HG03520 (cell line): Measurements from ENCODE around the gene PPM1H.
"Not testable (repeated sequence)": the region's sequence is repeated elsewhere in the genome, so short reads cannot be mapped to it uniquely, and the experiment has no call there.

ENCODE experiments used
- ATAC-seq: cut with Tn5 transposase; IDR thresholded peaks from one replicate; pipeline ENCODE4 v1.9.1; 2021; ENCODE audit warnings: mild to moderate bottlenecking, moderate library complexity; ENCODE audit not compliant: unreplicated experiment

PPM1H gene

DNA sequence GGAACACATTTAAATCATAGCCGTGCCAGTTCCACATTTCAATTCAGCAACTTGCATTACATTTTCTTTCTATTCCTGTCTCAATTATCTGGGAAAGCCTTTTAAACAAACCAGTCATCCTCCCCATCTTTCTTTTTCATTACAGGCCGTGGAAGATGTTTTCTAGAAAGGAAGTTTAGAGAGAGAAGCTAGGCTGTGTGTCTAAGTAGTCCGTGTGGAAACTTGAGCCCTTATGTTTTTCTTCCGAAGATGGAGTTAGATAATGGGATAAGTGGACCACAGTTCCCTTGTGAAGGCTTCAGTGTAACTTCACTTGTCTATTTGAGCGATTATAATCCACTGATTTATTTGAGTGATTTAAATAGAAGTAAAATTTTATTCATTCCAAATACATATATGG, 12.4 kb upstream of the PPM1H start:
- ATAC-seq, result no peak

- ATAC-seq, result no peak
Observed at GRCh38 chr12:62943779-62944395, 8.9 kb upstream of the PPM1H start.

- ATAC-seq, result not testable (repeated sequence)
Observed at GRCh38 chr12:62942316-62942715, 7.4 kb upstream of the PPM1H start.

- no peak for ATAC-seq
Observed at GRCh38 chr12:62934239-62934798, 631 bp downstream of the PPM1H start.

- ATAC-seq, result no peak
Observed at GRCh38 chr12:62933602-62934238, 1.2 kb downstream of the PPM1H start.

- no peak for ATAC-seq
Observed at GRCh38 chr12:62933220-62933601, 1.7 kb downstream of the PPM1H start.

GRCh38 chr12:62931477-62931876, 3.5 kb downstream of the PPM1H start:
- no peak for ATAC-seq

DNA sequence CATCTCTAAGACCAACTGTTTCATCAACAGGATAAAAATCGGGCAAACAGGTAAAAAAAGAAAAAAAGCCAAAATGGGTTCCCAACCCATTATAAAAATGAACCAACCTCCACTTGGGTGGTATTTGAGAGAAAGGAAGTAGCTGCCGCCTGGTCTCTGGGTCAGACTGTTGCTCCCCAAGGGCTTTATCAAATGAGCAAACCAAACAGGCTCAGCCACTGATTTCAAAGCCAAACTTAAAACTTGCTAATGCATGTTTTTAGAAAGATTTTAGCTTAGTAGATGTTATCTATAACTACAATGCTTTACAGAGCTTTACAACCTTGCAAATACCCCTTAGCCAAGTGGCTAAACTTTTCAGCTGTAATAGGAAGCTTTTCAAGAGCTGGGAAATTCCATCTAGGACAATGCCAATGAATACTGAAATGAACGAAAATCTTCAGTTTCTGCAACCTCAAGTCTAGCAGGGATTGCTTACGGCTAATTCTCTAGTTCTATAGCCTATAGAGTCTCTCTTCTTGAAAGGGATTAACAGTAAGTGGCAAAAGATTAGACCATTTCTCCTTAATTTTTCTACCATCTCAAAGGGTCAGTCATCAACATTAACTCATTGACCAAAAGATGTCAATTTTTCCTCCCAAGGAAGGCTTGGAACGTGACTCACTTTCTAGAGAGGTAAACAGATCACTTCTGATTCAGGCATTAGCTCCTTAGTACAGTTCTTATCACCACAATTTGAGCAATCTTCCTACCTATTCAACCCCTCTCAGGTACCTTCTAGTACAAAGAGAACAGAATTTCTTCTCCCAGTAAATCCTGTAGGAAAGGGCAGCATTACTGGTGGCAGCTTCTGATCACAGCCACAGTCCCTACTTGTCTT, 4.2 kb downstream of the PPM1H start:
- ATAC-seq, result no peak

DNA sequence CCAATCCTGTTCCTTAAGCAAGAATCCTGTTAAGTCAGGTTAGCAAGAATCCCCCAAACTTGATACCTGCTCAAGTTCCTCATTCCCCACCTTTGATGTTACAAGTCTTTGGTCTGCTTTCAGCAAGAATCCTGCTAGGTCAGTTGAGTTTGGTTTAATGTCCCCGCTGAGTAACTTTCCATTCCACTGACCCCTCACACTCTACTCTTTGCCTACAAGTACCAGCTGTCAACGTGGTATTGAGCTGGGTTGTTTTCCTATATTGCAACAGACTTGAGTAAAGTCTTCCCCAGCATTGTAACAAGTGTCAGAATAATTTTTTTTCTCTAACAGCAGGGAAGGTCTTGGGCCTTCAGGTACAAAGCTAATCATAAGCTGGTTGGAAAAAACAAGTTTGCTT, 6.3 kb downstream of the PPM1H start:
- no peak for ATAC-seq

GRCh38 chr12:62925680-62926079, 9.3 kb downstream of the PPM1H start:
- no peak for ATAC-seq

DNA sequence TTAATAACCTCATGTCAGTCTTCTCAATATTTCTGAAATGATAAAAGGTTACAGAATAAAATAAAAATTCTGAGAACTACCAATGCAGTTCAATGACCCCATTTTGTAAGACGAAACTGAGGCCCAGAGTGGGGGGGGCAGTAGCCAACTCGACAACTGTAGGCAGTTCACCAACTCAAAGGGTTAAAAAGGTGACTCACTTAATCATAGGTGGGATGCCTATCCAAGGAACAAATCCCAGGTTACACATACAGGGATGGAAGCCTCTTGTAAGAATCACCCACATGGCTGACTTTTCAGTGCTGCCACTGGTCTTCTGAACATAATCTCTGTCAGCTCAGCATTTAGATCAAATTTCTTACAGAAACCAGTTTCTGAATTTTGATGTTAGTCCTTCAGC, 10.9 kb downstream of the PPM1H start:
- no peak for ATAC-seq

- ATAC-seq, result no peak
Observed at GRCh38 chr12:62922539-62922938, 12.4 kb downstream of the PPM1H start.

- no peak for ATAC-seq
Observed at GRCh38 chr12:62919838-62920237, 15.1 kb downstream of the PPM1H start.

DNA sequence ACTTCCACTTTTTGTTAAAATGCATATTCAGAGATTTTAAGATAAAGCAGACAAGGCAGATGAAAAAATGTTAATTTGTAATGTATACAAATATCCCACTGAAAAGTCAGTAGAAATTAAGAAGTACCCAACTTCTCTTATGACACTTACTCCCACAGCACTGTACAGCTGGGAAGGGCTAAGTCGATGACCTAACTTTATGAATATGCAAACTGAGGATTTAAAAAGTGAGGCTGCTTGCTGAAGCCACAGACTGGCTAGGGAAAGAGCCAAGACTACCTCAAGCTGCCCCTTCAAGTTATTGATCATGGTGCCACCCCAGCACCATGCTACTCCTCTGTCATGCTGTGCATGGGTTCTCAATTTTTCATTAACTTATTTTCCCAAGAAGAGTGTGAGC, 17.0 kb downstream of the PPM1H start:
- no peak for ATAC-seq

DNA sequence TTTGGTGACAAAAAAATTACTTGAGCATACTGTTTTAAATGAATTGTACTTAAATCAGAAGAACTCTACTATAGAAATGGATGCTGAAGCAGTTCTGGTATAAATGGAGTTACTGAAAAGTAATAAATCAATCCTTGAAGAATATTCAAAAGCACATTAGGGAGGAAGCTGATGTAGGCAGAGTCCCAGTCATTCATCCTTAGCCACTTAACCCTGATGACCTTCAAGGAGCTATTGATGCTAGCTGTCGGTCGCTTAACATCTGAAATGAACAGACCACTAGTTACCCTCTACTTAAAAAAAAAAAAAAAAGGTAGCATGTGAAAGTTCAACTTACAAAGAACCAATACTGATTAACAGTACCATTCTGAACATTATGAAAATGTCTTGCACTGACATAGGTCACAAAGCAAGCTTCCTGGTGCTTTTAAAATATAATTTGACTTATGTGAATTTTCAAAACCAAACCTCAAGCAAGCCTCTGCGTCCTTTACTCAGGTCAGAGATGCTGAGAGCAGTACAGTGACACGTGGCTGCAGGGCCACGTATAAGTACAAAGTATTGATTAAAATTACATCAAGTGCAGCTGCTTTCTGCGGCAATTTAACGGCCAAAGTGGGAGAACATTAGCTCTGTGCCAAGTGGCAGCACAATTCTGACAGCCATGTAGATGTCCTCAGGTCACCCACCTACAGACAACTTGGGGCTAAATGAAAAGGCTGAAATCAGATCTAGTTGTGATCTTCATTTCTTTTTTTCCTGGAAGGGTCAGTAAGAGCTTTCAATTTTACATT, 18.1 kb downstream of the PPM1H start:
- ATAC-seq, result no peak

DNA sequence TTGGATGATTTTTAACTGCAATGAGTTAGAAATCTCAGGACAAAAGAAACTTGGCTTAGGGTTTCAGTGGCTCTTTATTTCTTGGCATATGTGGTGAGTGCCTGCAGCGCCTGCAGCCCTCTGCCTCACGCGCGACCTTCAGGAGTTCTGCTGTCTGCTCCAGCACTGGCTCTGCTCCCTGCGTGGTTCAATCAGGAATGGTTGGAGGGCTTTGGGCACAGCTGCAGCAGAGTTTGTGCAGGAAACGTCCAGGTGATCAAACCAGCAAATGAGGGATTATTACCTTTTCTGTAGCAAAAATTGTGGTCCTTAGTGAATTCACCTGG, 19.8 kb downstream of the PPM1H start:
- no peak for ATAC-seq

- ATAC-seq, result no peak
Observed at GRCh38 chr12:62914443-62915203, 20.3 kb downstream of the PPM1H start.

DNA sequence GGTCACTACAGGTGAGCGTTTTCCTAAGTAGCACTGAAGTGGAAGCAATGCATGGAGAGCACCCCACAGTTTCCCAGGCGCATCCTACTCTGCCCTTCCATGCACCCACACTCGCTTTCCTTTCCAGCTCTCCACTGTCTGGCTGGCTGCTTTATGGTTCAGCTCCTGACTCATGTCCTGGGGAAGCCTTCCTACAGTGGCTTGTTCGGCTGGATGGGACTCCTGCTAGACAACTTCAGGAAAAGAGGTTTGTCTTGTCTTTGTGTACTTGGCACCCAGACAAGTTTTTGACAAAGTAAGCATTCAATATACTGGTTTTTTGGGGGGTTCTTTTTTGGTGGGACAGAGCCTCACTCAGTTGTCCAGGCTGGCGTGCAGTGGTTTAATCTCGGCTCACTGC, 21.6 kb downstream of the PPM1H start:
- no peak for ATAC-seq

GRCh38 chr12:62912644-62913043, 22.3 kb downstream of the PPM1H start:
- no peak for ATAC-seq

GRCh38 chr12:62911286-62911685, 23.7 kb downstream of the PPM1H start:
- ATAC-seq, result no peak
